ENCODE data around the gene MRPL53. TPM values are rescaled to one million over a fixed set of nuclear protein-coding genes. Genes with fewer than 3 reads are reported as not detected.
A peak's percentile ranks its signal among the peaks of the same experiment; 100 is the strongest.

Gene MRPL53
- total and polyA plus RNA-seq, 9 of the 15 experiments (the other 6 are each of a cell fraction or from before 2014, with no cell fraction given): 11.5 to 87.9 (median 41.1) TPM

GRCh38 chr2:74440378-74441169, 31.9 kb downstream of the MRPL53 start (continued):
- TF ChIP-seq VEZF1 (CRISPR knock-in tag; IDR thresholded peaks at IDR 0.05) (peak; percentile 72), CTCFL (IDR thresholded peaks at IDR 0.05; ENCODE audit: borderline replicate concordance, insufficient read depth, low read depth, low read length, poor library complexity, severe bottlenecking) (peak; percentile 67), POLR3A (IDR thresholded peaks at IDR 0.05; ENCODE audit: borderline replicate concordance, extremely low read depth, insufficient read depth, insufficient read length) (no peak), CXXC5 (CRISPR knock-in tag; IDR thresholded peaks at IDR 0.05) (peak; percentile 62), ZNF668 (CRISPR knock-in tag; IDR thresholded peaks at IDR 0.05) (no peak), ELF2 (CRISPR knock-in tag; IDR thresholded peaks at IDR 0.05) (no peak), FOXP1 (CRISPR knock-in tag; IDR thresholded peaks at IDR 0.05) (no peak), E4F1 (CRISPR knock-in tag; IDR thresholded peaks at IDR 0.05; ENCODE audit: borderline replicate concordance) (no peak), TSHZ1 (CRISPR knock-in tag; IDR thresholded peaks at IDR 0.05) (no peak), PTBP1 (IDR thresholded peaks at IDR 0.05; ENCODE audit: low read depth, low read length) (no peak), RBFOX2 (IDR thresholded peaks at IDR 0.05; ENCODE audit: low read depth, low read length) (peak; percentile 83), THAP7 (CRISPR knock-in tag; IDR thresholded peaks at IDR 0.05) (no peak), ZBTB7A (IDR thresholded peaks at IDR 0.05; ENCODE audit: borderline replicate concordance, control insufficient read depth, low read depth, low read length) (peak; percentile 90), CCNT2 (IDR thresholded peaks at IDR 0.05; ENCODE audit: borderline replicate concordance, extremely low read depth, insufficient read length, low read depth, low read length) (peak; percentile 68)
